Keratinocyte (primary cell): ENCODE results near the gene NR6A1.

Experiments used
- EZH2 ChIP-seq: IDR thresholded peaks from one replicate; pipeline ENCODE4 v1.6.1; 2012; ENCODE audit warnings: inconsistent platforms, mild to moderate bottlenecking, low read length, moderate library complexity
- TF ChIP-seq, protein P1 (sequence below), 3 experiments: IDR thresholded peaks in 1 of 3; conservative IDR thresholded peaks in 1 of 3; optimal IDR thresholded peaks in 1 of 3; 2 replicates in 2 of 3; 3 replicates in 1 of 3; pipeline versions ENCODE3 to v1.5.1; 2011; ENCODE audit warnings: low read length in 3 of 3, mild to moderate bottlenecking in 3 of 3, moderate library complexity in 2 of 3, control low read depth in 1 of 3, inconsistent platforms in 1 of 3; ENCODE audit not compliant: insufficient read depth in 2 of 3; ENCODE audit errors: extremely low read depth in 1 of 3

GRCh38 chr9:124710766-124711165, 60.3 kb downstream of the NR6A1 start:
- TF ChIP-seq, protein P1, sequence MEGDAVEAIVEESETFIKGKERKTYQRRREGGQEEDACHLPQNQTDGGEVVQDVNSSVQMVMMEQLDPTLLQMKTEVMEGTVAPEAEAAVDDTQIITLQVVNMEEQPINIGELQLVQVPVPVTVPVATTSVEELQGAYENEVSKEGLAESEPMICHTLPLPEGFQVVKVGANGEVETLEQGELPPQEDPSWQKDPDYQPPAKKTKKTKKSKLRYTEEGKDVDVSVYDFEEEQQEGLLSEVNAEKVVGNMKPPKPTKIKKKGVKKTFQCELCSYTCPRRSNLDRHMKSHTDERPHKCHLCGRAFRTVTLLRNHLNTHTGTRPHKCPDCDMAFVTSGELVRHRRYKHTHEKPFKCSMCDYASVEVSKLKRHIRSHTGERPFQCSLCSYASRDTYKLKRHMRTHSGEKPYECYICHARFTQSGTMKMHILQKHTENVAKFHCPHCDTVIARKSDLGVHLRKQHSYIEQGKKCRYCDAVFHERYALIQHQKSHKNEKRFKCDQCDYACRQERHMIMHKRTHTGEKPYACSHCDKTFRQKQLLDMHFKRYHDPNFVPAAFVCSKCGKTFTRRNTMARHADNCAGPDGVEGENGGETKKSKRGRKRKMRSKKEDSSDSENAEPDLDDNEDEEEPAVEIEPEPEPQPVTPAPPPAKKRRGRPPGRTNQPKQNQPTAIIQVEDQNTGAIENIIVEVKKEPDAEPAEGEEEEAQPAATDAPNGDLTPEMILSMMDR (optimal IDR thresholded peaks at IDR 0.05 in 1 of 3, IDR thresholded peaks at IDR 0.05 in 1 of 3, conservative IDR thresholded peaks at IDR 0.05 in 1 of 3; ENCODE audit: extremely low read depth in 1 of 3, insufficient read depth in 2 of 3, low read length in 3 of 3), result no peak
- no peak for TF ChIP-seq EZH2
